H1 (cell line): ENCODE measurements around the gene PLB1. TPM values are rescaled to one million over a fixed set of nuclear protein-coding genes. Genes with fewer than 3 reads are reported as not detected.

Experiments
- CTCF ChIA-PET: fragments of 300-600 bp; sonication (Branson Sonifier 250); formaldehyde crosslinking; loops from one replicate; lab custom pipeline; 2021; ENCODE audit not compliant: partially characterized antibody; lab: Charles Lee
- POLR2A ChIA-PET: fragments of 300-600 bp; sonication (Branson Sonifier 250); formaldehyde crosslinking; loops from one replicate; lab custom pipeline; 2021; ENCODE audit warnings: inconsistent platforms; ENCODE audit not compliant: partially characterized antibody; lab: Charles Lee
- DNase-seq, 2 experiments: peaks; one replicate each; pipeline versions ENCODE4 v3.0.0 to v3.0.0-alpha.2; 2010 to 2022; ENCODE audit warnings: low spot score in 2 of 2, low read depth in 1 of 2, mixed read lengths in 1 of 2
- FAIRE-seq: peaks from 2 replicates; lab custom pipeline; 2011; peaks lifted over from hg19 to GRCh38; lab: Jason Lieb, UNC
- H2AFZ ChIP-seq: 2 replicates; pipeline ENCODE4 v1.8.1; 2012; ENCODE audit warnings: low read length, inconsistent platforms
- H2AK5ac ChIP-seq: 2 replicates; pipeline ENCODE4 v1.6.1; 2013; ENCODE audit warnings: low read depth, low read length
- H2BK120ac ChIP-seq: replicated peaks from 2 replicates; pipeline ENCODE3; 2013; ENCODE audit warnings: low read depth, low read length, inconsistent platforms
- H2BK12ac ChIP-seq: 2 replicates; pipeline ENCODE4 v1.6.1; 2013; ENCODE audit warnings: low read depth, low read length
- H2BK15ac ChIP-seq: 2 replicates; pipeline ENCODE4 v1.6.1; 2013; ENCODE audit warnings: low read length
- H2BK20ac ChIP-seq: 2 replicates; pipeline ENCODE4 v1.6.1; 2013; ENCODE audit warnings: low read length
- H2BK5ac ChIP-seq: 2 replicates; pipeline ENCODE4 v1.6.1; 2013; ENCODE audit warnings: low read depth, low read length
- H3K14ac ChIP-seq: 2 replicates; pipeline ENCODE4 v1.6.1; 2013; ENCODE audit warnings: inconsistent platforms; ENCODE audit not compliant: insufficient read length
- H3K18ac ChIP-seq: 2 replicates; pipeline ENCODE4 v1.6.1; 2013; ENCODE audit warnings: low read length; ENCODE audit errors: extremely low read depth
- H3K23ac ChIP-seq: 2 replicates; pipeline ENCODE4 v1.6.1; 2013; ENCODE audit warnings: inconsistent platforms; ENCODE audit not compliant: insufficient read length
- H3K23me2 ChIP-seq: 2 replicates; pipeline ENCODE4 v1.6.1; 2013; ENCODE audit warnings: low read depth, low read length
- H3K27ac ChIP-seq: 2 replicates; pipeline ENCODE4 v1.6.1; 2011; ENCODE audit warnings: low read depth, low read length, inconsistent platforms
- H3K27me3 ChIP-seq, 4 experiments: replicated peaks in 1 of 4; 1 replicate in 1 of 4; 2 replicates in 3 of 4; pipeline versions ENCODE4 v1.6.1 to v1.8.1; 2011 to 2013; ENCODE audit warnings: low read length in 3 of 4, mild to moderate bottlenecking in 3 of 4, inconsistent platforms in 2 of 4, mixed read lengths in 2 of 4, moderate library complexity in 1 of 4; ENCODE audit not compliant: control insufficient read depth in 3 of 4, insufficient read depth in 3 of 4; ENCODE audit errors: extremely low read depth in 1 of 4
- H3K36me3 ChIP-seq, 4 experiments: 2 replicates each; pipeline versions ENCODE4 v1.6.1 to v1.8.1; 2011 to 2013; ENCODE audit warnings: mild to moderate bottlenecking in 4 of 4, low read length in 3 of 4, moderate library complexity in 2 of 4, control low read depth in 1 of 4, inconsistent platforms in 1 of 4; ENCODE audit not compliant: insufficient read depth in 4 of 4, control insufficient read depth in 2 of 4
- H3K4ac ChIP-seq: replicated peaks from 2 replicates; pipeline ENCODE3; 2013; ENCODE audit warnings: low read length, low read depth, mixed read lengths, inconsistent platforms; ENCODE audit not compliant: insufficient read length
- H3K4me1 ChIP-seq, 4 experiments: replicated peaks in 1 of 4; 1 replicate in 1 of 4; 2 replicates in 3 of 4; pipeline versions ENCODE4 v1.6.1 to v1.8.1; 2011 to 2013; ENCODE audit warnings: low read length in 3 of 4, inconsistent platforms in 2 of 4, mixed read lengths in 1 of 4; ENCODE audit not compliant: insufficient read depth in 4 of 4, control insufficient read depth in 3 of 4
- H3K4me2 ChIP-seq, 2 experiments: 2 replicates each; pipeline versions ENCODE4 v1.6.1 to v1.8.1; 2011 to 2013; ENCODE audit warnings: low read depth in 2 of 2, low read length in 2 of 2, control low read depth in 1 of 2, inconsistent platforms in 1 of 2, mild to moderate bottlenecking in 1 of 2; ENCODE audit not compliant: insufficient read depth in 1 of 2
- H3K4me3 ChIP-seq, 4 experiments: fragments of 200-600, 300-600 bp in 1 of 4; sonication (generic), shearing (Covaris generic), sonication (Bioruptor Twin) in 1 of 4; 2 replicates each; pipeline versions ENCODE4 v1.5.1 to v1.8.1; 2011 to 2016; ENCODE audit warnings: low read length in 4 of 4, low read depth in 3 of 4, control low read depth in 2 of 4, inconsistent platforms in 2 of 4, mild to moderate bottlenecking in 2 of 4, mixed read lengths in 1 of 4, moderate library complexity in 1 of 4; ENCODE audit not compliant: insufficient read depth in 2 of 4; ENCODE audit errors: extremely low read depth in 1 of 4
- H3K56ac ChIP-seq: replicated peaks from 2 replicates; pipeline ENCODE3; 2013; ENCODE audit warnings: low read depth, mild to moderate bottlenecking, mixed read lengths, low read length, inconsistent platforms; ENCODE audit not compliant: insufficient read length
- H3K79me1 ChIP-seq: 2 replicates; pipeline ENCODE4 v1.6.1; 2013; ENCODE audit warnings: low read depth, low read length, control low read depth
- H3K79me2 ChIP-seq, 2 experiments: 2 replicates each; pipeline versions ENCODE4 v1.6.1 to v1.8.1; 2012 to 2013; ENCODE audit warnings: low read length in 2 of 2, mild to moderate bottlenecking in 2 of 2, inconsistent platforms in 1 of 2; ENCODE audit not compliant: insufficient read depth in 2 of 2, control insufficient read depth in 1 of 2
- H3K9ac ChIP-seq, 4 experiments: replicated peaks in 1 of 4; 1 replicate in 1 of 4; 2 replicates in 3 of 4; pipeline versions ENCODE4 v1.6.1 to v1.8.1; 2011 to 2013; ENCODE audit warnings: low read depth in 3 of 4, low read length in 3 of 4, control low read depth in 2 of 4, mild to moderate bottlenecking in 2 of 4, moderate library complexity in 2 of 4, inconsistent platforms in 1 of 4; ENCODE audit errors: extremely low read depth in 1 of 4
- H3K9me3 ChIP-seq, 2 experiments: 2 replicates each; pipeline versions ENCODE4 v1.6.1 to v1.8.1; 2012 to 2013; ENCODE audit warnings: mild to moderate bottlenecking in 2 of 2, moderate library complexity in 2 of 2, control low read depth in 1 of 2, inconsistent platforms in 1 of 2, low read depth in 1 of 2, low read length in 1 of 2, mixed read lengths in 1 of 2; ENCODE audit not compliant: insufficient read depth in 2 of 2
- H4K20me1 ChIP-seq, 2 experiments: replicated peaks in 1 of 2; 2 replicates each; pipeline versions ENCODE3 to v1.8.1; 2011 to 2013; ENCODE audit warnings: inconsistent platforms in 2 of 2, low read length in 2 of 2, mild to moderate bottlenecking in 1 of 2; ENCODE audit not compliant: insufficient read depth in 2 of 2, control insufficient read depth in 1 of 2
- H4K5ac ChIP-seq: 2 replicates; pipeline ENCODE4 v1.6.1; 2013; ENCODE audit warnings: low read length, low read depth, mixed read lengths, inconsistent platforms; ENCODE audit not compliant: insufficient read length
- H4K8ac ChIP-seq: 2 replicates; pipeline ENCODE4 v1.8.0; 2013; ENCODE audit warnings: mild to moderate bottlenecking, moderate library complexity, low read length, inconsistent platforms; ENCODE audit not compliant: insufficient read depth; ENCODE audit errors: extremely low read depth
- H4K91ac ChIP-seq: replicated peaks from 2 replicates; pipeline ENCODE3; 2013; ENCODE audit warnings: low read length, mixed read lengths, inconsistent platforms; ENCODE audit not compliant: insufficient read length
- CBX5 ChIP-seq: fragments of 300-800, 300-1000 bp; sonication (generic); IDR thresholded peaks from 2 replicates; pipeline ENCODE4 v1.7.1; 2016; ENCODE audit warnings: antibody characterized with exemption, low read length, low read depth
- CHD2 ChIP-seq: IDR thresholded peaks from 2 replicates; pipeline ENCODE4 v1.6.1; 2012; ENCODE audit warnings: low read length, improper control_type of control experiment
- EZH2 ChIP-seq: fragments of 200-600 bp; sonication (generic); IDR thresholded peaks from 2 replicates; pipeline ENCODE4 v1.7.1; 2012; ENCODE audit warnings: low read depth, mild to moderate bottlenecking, moderate library complexity, low read length, inconsistent platforms; ENCODE audit not compliant: severe bottlenecking
- GTF2F1 ChIP-seq: IDR thresholded peaks from 2 replicates; pipeline ENCODE4 v1.6.1; 2012; ENCODE audit warnings: low read depth, low read length, improper control_type of control experiment, borderline replicate concordance
- POU5F1 ChIP-seq: IDR thresholded peaks from 2 replicates; pipeline ENCODE4 v1.6.1; 2011; ENCODE audit warnings: low read depth, mild to moderate bottlenecking, low read length, moderate library complexity
- RFX5 ChIP-seq: IDR thresholded peaks from 2 replicates; pipeline ENCODE4 v1.6.1; 2011; ENCODE audit warnings: low read depth, low read length, improper control_type of control experiment, borderline replicate concordance
- RNF2 ChIP-seq: fragments of 200-900, 300-1000 bp; sonication (generic); IDR thresholded peaks from 2 replicates; pipeline ENCODE4 v1.7.1; 2016; ENCODE audit warnings: borderline replicate concordance, low read depth, mild to moderate bottlenecking, antibody characterized with exemption, low read length; ENCODE audit not compliant: poor library complexity, severe bottlenecking; ENCODE audit errors: missing control alignments
- SAP30 ChIP-seq: fragments of 300-600 bp; sonication (generic); IDR thresholded peaks from 2 replicates; pipeline ENCODE4 v1.7.1; 2012; ENCODE audit warnings: low read length, moderate library complexity, mild to moderate bottlenecking, inconsistent platforms; ENCODE audit not compliant: insufficient read depth, insufficient replicate concordance
- TEAD4 ChIP-seq: IDR thresholded peaks from 2 replicates; pipeline ENCODE4 v1.6.1; 2012; ENCODE audit warnings: low read depth, low read length, inconsistent platforms, mixed read lengths
- WGBS, 2 experiments: shearing (Covaris generic) in 1 of 2; methylation state at CpG; one replicate each; pipeline versions ENCODE4 v1.1.6 to v1.1.7; 2013 to 2015; ENCODE audit warnings: low lambda C conversion rate in 2 of 2, mixed read lengths in 2 of 2, inconsistent platforms in 1 of 2, low coverage in 1 of 2, missing lambda C conversion rate in 1 of 2; ENCODE audit not compliant: insufficient replicate concordance in 2 of 2, insufficient coverage in 1 of 2, insufficient read length in 1 of 2; ENCODE audit errors: extremely low coverage in 1 of 2, missing lambda C conversion rate in 1 of 2; 5-methylcytosine and 5-hydroxymethylcytosine counted together
- polyA plus RNA-seq, 7 experiments: library from polyadenylated mRNA; depleted of rRNA in 3 of 7; stranded (reverse) in 5 of 7; unstranded in 2 of 7; fragments of >200 nt in 5 of 7; fragments of 200-250 nt in 2 of 7; gene quantifications; 1 replicate in 5 of 7; 2 replicates in 1 of 7; 4 replicates in 1 of 7; pipeline versions ENCODE4 v1.2.1 to v1.2.3, GENCODE V29; 2011 to 2013; ENCODE audit warnings: missing spikeins in 2 of 7, mixed read lengths in 2 of 7
- total RNA-seq: library from RNA; stranded (reverse); fragmentation: NEBNext Ultra II Directional; extraction: Animal tissue kit (Norgen Biotek cat#: 25700); gene quantifications from 2 replicates; pipeline ENCODE4 v1.2.1, GENCODE V29; 2021
- TF ChIP-seq, protein P1 (sequence below): IDR thresholded peaks from 2 replicates; pipeline ENCODE4 v1.6.1; 2011; ENCODE audit warnings: low read length, improper control_type of control experiment

Gene PLB1
- total and polyA plus RNA-seq, 2 of the 8 experiments (the other 6 are each of a cell fraction or from before 2014, with no cell fraction given), result 0.20 to 0.36 TPM

- Histone ChIP-seq H3K27ac (no peak overlapping the region), H3K23ac (no peak overlapping the region), H3K9ac (no peak overlapping the region), H2BK20ac (no peak overlapping the region), H3K79me1 (no peaks in the 10 kb centered on the region), H3K23me2 (no peaks in the 10 kb centered on the region), H3K9me3 (no peaks in the 10 kb centered on the region; a peak in 1 of 4 replicates), H2AK5ac (no peak overlapping the region), H3K36me3 (no peaks in the 10 kb centered on the region), H3K18ac (no peak overlapping the region), H3K79me2 (no peaks in the 10 kb centered on the region), H3K56ac (no peak overlapping the region), H3K4me1 (no peaks in the 10 kb centered on the region; a peak in 1 of 7 replicates), H3K4ac (no peak overlapping the region), H2BK15ac (no peak overlapping the region), H3K4me3 (no peak overlapping the region), H2BK12ac (no peak overlapping the region), H3K4me2 (no peak overlapping the region), H2BK5ac (no peak overlapping the region), H4K91ac (no peak overlapping the region), H2BK120ac (no peak overlapping the region), H2AFZ (no peak overlapping the region), H4K8ac (no peak overlapping the region), H3K27me3 (peaks cover 0 to 4% (median 0%) of the 10 kb centered on the region in 4 experiments; a peak in 1 of 7 replicates), H4K5ac (no peak overlapping the region), H3K14ac (no peak overlapping the region), H4K20me1 (no peaks in the 10 kb centered on the region)
- 94% methylated on average over 3 of the region's 3 CpGs; no CpG with 5 or more reads in 1 of the 2 experiments for WGBS, 2 experiments
- ChIA-PET POLR2A (no interaction called here), CTCF (interaction anchor here (1.1 kb wide), 1 partner anchor 22 kb away, joined by 4 read pairs; no protein-coding TSS in a partner anchor)
- DNase-seq (no peak), FAIRE-seq (no peak)
- TF ChIP-seq CHD2, result no peak
- TF ChIP-seq EZH2, result no peak
- no peak for TF ChIP-seq GTF2F1
- TF ChIP-seq RFX5, result no peak
- TF ChIP-seq, protein P1, sequence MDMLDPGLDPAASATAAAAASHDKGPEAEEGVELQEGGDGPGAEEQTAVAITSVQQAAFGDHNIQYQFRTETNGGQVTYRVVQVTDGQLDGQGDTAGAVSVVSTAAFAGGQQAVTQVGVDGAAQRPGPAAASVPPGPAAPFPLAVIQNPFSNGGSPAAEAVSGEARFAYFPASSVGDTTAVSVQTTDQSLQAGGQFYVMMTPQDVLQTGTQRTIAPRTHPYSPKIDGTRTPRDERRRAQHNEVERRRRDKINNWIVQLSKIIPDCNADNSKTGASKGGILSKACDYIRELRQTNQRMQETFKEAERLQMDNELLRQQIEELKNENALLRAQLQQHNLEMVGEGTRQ, result no peak
- TF ChIP-seq CBX5, result no peak
- no peak for TF ChIP-seq RNF2
- TF ChIP-seq SAP30, result no peak
- no peak for TF ChIP-seq TEAD4
- TF ChIP-seq POU5F1, result no peak
Observed at GRCh38 chr2:28475088-28475595, 20.7 kb upstream of the PLB1 start.
